ENCODE results near the gene FBXO15.

The FBXO15 gene

GRCh38 chr18:74153793-74154192 is 6.2 kb upstream of the FBXO15 start:
- DNase-seq: no peak

DNA sequence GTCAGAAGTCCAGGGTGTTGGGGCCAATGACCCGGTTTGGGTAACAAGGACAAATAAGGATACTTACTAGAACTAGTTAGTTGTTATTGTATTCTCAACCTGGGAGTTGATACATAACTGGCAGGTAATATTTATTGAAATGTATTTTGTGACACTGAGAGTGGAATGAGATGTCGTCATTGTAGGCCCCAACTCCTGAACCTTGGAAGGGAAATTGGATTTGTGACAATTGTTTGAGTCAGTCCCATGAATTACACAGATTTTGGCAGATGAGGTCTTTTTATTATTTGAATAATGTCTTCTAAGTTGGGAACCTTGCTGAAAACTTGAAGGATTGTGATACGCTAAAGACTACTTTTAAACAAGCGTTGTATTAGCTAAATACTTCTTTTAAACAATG is 5.7 kb upstream of the FBXO15 start:
- no peak for DNase-seq

- no peak for DNase-seq
These were observed 5.2 kb upstream of the FBXO15 start for GRCh38 chr18:74152857-74153256.

DNA sequence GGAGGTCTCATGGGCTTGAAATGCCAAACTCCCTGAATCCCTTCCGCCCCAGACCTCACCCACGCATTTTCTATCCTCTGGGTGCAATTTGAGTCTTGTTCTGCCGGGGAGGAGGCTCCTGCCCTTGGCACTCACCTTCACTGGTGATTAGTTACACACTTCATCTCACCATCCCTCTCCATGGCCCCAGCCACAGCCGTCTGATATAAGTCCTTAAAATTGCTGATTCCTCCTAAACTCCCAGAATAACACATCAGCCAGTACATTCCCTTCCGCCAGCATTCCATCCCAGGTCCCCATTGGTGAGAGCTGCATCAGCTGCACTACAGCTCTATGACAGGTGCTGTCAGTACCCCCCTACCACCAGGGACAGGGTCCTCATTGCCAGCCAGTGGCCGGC is 4.6 kb upstream of the FBXO15 start:
- DNase-seq: no peak

DNA sequence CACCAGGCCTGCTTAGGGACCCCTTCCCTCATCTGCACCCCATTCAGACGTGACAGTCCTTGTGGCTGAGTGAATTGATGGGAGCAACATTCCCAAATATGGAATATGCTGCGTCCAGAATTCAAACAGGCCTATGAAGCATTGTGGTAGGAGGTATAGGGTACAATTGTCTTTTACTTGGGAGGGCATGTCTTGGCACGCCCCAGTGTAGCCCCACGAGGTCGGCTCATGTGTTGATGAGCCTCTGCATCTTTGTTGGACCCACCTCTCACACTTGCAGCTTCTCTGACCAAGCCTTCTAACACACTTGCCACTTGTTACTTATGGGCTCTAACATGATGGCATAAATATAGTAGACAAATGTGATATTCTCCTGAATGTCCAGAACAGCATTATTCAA is 2.2 kb upstream of the FBXO15 start:
- DNase-seq: no peak

- no peak for DNase-seq
These were observed 973 bp upstream of the FBXO15 start for GRCh38 chr18:74148543-74149070.

DNA sequence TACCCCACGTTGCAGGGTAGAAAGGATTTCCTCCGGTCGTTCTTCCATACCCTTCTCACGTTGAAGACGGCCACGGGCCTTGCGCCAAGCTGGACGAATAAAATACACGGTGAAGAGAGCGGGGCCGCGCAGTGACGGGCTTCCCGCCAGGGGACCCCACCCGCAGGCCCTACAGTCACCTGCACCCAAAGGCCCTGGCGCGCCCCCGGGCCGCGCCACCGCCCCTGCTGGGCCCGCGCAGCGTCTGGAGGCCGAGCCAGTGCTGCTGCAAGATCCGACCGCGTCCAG is 199 bp downstream of the FBXO15 start:
- peak; percentile 91 for DNase-seq

GRCh38 chr18:74146756-74147155 is 878 bp downstream of the FBXO15 start:
- DNase-seq: no peak

DNA sequence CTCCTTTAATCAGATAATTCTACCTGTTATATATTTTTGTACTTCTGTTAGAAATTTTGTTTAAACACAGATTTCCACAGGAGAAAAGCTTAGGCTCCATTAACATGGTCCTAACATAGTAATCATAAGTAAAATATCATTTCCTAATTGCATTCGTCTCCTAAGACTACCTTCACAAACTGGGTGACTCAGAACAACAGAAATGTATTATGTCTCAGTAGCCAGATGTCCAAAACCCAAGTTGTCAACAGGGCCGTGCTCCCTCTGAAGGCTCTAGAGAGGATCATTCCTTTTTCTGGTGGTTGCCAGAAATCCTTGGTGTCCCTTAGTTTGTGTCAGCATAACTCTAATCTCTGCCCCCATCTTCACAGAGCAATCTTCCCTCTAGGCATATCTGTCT is 5.4 kb downstream of the FBXO15 start:
- no peak for DNase-seq

- DNase-seq: no peak
These were observed 6.0 kb downstream of the FBXO15 start for GRCh38 chr18:74141667-74142066.

DNA sequence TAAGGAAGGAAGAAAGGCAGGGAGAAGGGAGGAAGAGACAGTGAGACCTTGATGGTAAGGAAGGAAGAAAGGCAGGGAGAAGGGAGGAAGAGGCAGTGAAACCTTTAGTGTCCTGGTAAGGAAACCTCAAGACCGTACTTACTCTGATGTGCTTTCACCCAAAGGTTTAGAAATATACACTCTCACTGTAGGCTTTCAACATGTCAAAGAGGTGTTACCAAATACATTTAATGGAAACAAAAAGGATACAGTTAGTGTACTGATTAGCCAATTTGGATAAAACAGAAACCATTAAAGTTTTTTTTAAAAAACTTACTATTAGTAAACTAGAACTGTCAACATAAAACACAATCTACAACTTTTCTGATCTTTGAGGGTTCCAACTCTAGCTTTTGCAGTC is 7.1 kb downstream of the FBXO15 start:
- DNase-seq: no peak

- DNase-seq: no peak
These were observed 7.7 kb downstream of the FBXO15 start for GRCh38 chr18:74139888-74140287.

DNA sequence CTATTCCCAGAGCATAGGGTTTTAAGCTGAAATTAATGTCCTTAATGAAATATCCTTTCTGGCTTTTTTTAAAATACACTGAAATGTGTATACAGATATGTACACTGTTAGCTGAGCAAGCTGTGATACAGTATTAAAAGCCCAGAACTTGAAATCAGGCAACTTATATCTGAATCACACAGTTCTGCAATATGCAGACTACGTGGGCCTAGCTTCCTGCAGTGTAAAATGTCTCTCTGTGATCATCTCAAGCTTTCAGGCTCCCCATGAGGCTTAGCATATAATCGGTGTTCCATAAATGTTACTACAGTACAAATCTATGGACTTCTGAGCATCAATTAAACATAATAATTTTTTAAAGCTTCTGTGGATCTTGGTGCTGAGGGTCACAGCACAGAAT is 8.2 kb downstream of the FBXO15 start:
- DNase-seq: no peak

DNA sequence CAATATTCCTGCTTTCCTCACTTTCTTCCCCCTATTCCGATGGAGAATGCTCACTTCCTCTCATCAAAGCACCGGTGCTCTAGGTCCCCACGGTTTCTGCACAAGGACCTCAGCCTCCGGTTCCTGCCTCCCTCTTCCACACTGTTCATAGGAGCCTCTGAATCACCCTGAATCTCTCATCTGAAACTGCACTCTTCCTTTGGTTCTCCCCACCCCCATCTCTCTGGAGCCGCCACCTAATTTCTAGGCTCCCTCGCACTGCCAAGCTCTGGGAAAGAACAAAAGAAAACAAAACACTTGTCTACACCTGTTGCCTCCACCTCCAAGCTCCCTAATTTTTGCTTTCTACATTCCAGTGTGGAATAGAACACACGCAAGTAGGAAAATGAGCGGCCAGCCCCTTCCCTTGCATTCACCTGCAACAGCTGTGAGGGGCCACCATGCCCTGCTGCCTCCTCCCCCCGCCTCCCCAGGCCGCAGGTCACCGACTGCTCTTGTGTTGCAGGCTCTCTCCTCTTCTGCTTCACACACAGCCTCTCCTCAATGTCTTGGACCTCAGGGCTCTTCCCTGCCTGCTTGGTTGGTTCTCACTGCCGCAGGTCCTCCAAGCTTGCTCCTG is 9.6 kb downstream of the FBXO15 start:
- DNase-seq: no peak

- DNase-seq: no peak
These were observed 15.4 kb downstream of the FBXO15 start for GRCh38 chr18:74132201-74132600.

DNA sequence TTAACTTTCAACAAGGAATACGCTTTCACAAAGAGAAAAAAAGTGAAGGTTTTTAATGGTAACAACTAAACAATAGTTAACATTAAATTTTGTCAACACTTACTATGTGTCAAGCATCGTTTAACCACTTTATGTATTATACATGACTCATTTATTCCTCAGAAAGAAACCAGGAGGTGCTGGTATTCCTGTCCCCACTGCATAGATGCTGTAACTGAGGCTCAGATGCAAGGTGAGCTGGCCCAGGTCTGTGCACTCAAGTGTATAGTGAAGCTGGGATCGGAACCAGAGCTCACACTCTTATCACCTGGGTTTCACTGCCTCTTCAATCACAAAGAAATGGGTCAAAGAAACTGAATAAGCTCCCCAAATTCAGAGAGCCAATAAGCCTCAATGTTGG is 16.5 kb downstream of the FBXO15 start:
- no peak for DNase-seq

GRCh38 chr18:74128159-74128558 is 19.5 kb downstream of the FBXO15 start:
- no peak for DNase-seq

DNA sequence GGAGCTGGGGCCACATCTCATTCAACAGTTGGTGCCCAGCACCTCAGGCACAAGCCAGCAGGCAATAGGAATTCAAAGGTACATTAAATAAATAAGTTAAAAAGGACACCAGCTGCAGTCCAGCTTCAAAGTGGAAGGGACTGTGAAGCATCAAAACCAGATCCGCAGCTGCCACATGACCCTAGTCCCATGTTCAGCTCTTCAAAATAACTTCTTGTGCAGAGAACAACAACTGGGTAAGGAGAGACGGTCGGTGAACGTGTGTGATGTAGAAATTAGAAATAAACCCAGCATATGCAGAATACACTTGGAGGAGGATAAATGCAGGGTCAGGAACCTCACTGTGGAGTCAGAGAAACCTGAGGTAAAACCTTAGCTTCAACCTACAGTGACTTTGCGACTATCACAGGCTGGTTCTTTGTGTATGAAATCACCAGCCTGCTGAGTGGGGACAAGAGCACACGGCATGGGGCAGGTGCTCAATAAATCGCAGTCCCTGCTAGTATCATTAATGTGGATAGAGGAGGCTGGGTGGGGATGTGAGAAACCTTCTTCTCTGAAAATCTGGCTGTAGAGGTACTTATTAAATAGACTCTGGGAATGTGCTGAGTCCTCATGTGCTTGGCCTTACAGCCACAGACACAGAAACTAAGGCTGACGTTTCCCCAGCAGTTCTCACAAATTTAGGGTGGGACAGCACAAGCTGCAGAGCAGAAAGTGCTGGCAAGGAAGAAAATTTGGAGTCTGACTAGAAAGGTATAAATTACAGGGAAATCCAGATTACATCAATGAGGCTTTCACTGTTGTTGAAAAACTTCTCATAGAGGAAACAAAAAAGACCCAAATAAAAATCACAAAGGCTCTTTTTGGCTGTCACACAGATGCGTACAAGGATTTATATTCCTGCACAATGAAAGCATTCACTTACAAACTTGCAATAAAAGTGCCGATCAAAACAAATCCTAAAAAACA is 20.7 kb downstream of the FBXO15 start:
- no peak for DNase-seq

- DNase-seq: no peak
These were observed 23.0 kb downstream of the FBXO15 start for GRCh38 chr18:74124642-74125041.

GRCh38 chr18:74123200-74123599 is 24.4 kb downstream of the FBXO15 start:
- DNase-seq: no peak

GRCh38 chr18:74116633-74117554 is 30.7 kb downstream of the FBXO15 start:
- peak; percentile 49 for DNase-seq

DNA sequence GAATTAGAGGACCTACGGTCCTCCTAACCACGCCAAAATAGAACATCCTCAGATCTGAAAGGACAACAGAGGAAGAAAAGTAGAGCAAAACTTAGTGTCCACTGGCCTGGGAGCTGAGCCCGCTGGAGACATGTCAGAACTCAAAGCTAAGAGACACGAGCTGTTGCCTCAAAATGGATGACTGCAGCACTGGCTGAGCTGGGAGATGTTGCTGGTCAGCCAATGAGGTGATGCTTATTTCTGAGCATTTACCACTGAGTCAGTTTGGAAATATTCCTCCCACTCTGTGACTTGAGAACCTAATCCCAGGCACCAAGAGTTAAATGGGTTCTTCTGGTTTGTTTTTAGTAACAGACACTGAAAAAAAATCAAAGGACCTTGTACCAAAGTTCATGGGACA is 32.6 kb downstream of the FBXO15 start:
- DNase-seq: no peak

- DNase-seq: no peak
These were observed 33.5 kb downstream of the FBXO15 start for GRCh38 chr18:74114116-74114515.
